Endothelial cell of umbilical vein (primary cell): ENCODE results near the gene TPT1. TPM values are rescaled to one million over a fixed set of nuclear protein-coding genes. Genes with fewer than 3 reads are reported as not detected.

Source experiments
- BruUV-seq: library from RNA; stranded (reverse); fragments of 400-500 nt; replicated peaks from 2 replicates; lab custom pipeline; 2021; lab: Mats Ljungman, UMichigan
- CTCF ChIA-PET: fragments of 300-600, 350-600 bp; sonication (Branson Sonifier 250); formaldehyde crosslinking; loops from one replicate; lab custom pipeline; 2021; ENCODE audit warnings: antibody characterized with exemption, inconsistent platforms; lab: Charles Lee
- POLR2A ChIA-PET: fragments of 300-600, 350-600 bp; sonication (Branson Sonifier 250); formaldehyde crosslinking; loops from one replicate; lab custom pipeline; 2021; ENCODE audit warnings: antibody characterized with exemption, inconsistent platforms; lab: Charles Lee
- DNase-seq: peaks from one replicate; pipeline ENCODE4 v3.0.0-alpha.2; 2011; ENCODE audit warnings: low read depth, low spot score
- FAIRE-seq: peaks from 2 replicates; lab custom pipeline; 2011; peaks lifted over from hg19 to GRCh38; lab: Jason Lieb, UNC
- H2AFZ ChIP-seq: 2 replicates; pipeline ENCODE4 v1.6.0; 2012; ENCODE audit warnings: low read depth, low read length, control low read depth, inconsistent platforms
- H3K27ac ChIP-seq: 2 replicates; pipeline ENCODE4 v1.5.1; 2011; ENCODE audit warnings: low read depth, mild to moderate bottlenecking, control low read depth, low read length, moderate library complexity; ENCODE audit not compliant: insufficient read depth
- H3K27me3 ChIP-seq, 2 experiments: 2 replicates each; pipeline versions ENCODE4 v1.6.0 to v1.6.1; 2011; ENCODE audit warnings: low read length in 2 of 2, mixed read lengths in 1 of 2; ENCODE audit not compliant: control insufficient read depth in 2 of 2, insufficient read depth in 2 of 2
- H3K36me3 ChIP-seq, 2 experiments: 2 replicates in 1 of 2; 3 replicates in 1 of 2; pipeline ENCODE4 v1.5.1; 2011; ENCODE audit warnings: low read length in 2 of 2, mild to moderate bottlenecking in 1 of 2, moderate library complexity in 1 of 2; ENCODE audit not compliant: control insufficient read depth in 2 of 2, insufficient read depth in 2 of 2; ENCODE audit errors: extremely low read depth in 1 of 2
- H3K4me1 ChIP-seq: 3 replicates; pipeline ENCODE4 v1.5.1; 2011; ENCODE audit warnings: mild to moderate bottlenecking, low read length; ENCODE audit not compliant: control insufficient read depth, insufficient read depth; ENCODE audit errors: extremely low read depth
- H3K4me2 ChIP-seq: 2 replicates; pipeline ENCODE4 v1.6.1; 2011; ENCODE audit warnings: low read length, control low read depth, mixed read lengths; ENCODE audit not compliant: insufficient read depth
- H3K4me3 ChIP-seq, 3 experiments: fragments of 200-600 bp in 1 of 3; sonication (generic), shearing (Covaris generic) in 1 of 3; replicated peaks in 1 of 3; 2 replicates each; pipeline ENCODE4 v1.5.1; 2011 to 2016; ENCODE audit warnings: control low read depth in 3 of 3, low read length in 3 of 3, mild to moderate bottlenecking in 2 of 3, inconsistent platforms in 1 of 3, low read depth in 1 of 3, moderate library complexity in 1 of 3; ENCODE audit not compliant: insufficient read depth in 1 of 3
- H3K79me2 ChIP-seq: 2 replicates; pipeline ENCODE4 v1.6.0; 2012; ENCODE audit warnings: low read length, inconsistent platforms; ENCODE audit not compliant: control insufficient read depth, insufficient read depth
- H3K9ac ChIP-seq: replicated peaks from 2 replicates; pipeline ENCODE3; 2011; ENCODE audit warnings: low read length, control low read depth; ENCODE audit not compliant: insufficient read depth; ENCODE audit errors: extremely low read depth
- H3K9me1 ChIP-seq: replicated peaks from 3 replicates; pipeline ENCODE4 v1.6.0; 2011; ENCODE audit warnings: mild to moderate bottlenecking, low read length; ENCODE audit not compliant: control insufficient read depth, insufficient read depth; ENCODE audit errors: extremely low read depth
- H3K9me3 ChIP-seq: replicated peaks from 2 replicates; pipeline ENCODE4 v1.5.1; 2012; ENCODE audit warnings: low read length, inconsistent platforms; ENCODE audit not compliant: control insufficient read depth, insufficient read depth
- H4K20me1 ChIP-seq: replicated peaks from 2 replicates; pipeline ENCODE3; 2011; ENCODE audit warnings: mild to moderate bottlenecking, low read length; ENCODE audit not compliant: control insufficient read depth, insufficient read depth; ENCODE audit errors: extremely low read depth
- CTCF ChIP-seq, 2 donors: IDR thresholded peaks; 1 replicate in 1 of 2; 2 replicates in 1 of 2; pipeline ENCODE4 v1.5.1; 2011; ENCODE audit warnings: low read length in 2 of 2, mild to moderate bottlenecking in 2 of 2, moderate library complexity in 2 of 2, control low read depth in 1 of 2, inconsistent platforms in 1 of 2, low read depth in 1 of 2; ENCODE audit not compliant: insufficient read depth in 1 of 2; ENCODE audit errors: extremely low read depth in 1 of 2
- EZH2 ChIP-seq: IDR thresholded peaks from 2 replicates; pipeline ENCODE4 v1.6.1; 2012; ENCODE audit warnings: borderline replicate concordance, low read depth, mild to moderate bottlenecking, moderate library complexity, low read length, inconsistent platforms; ENCODE audit not compliant: severe bottlenecking
- FOS ChIP-seq: IDR thresholded peaks from 2 replicates; pipeline ENCODE4 v1.6.1; 2011; ENCODE audit warnings: mild to moderate bottlenecking, low read length, moderate library complexity, borderline replicate concordance; ENCODE audit not compliant: insufficient read depth
- GATA2 ChIP-seq: IDR thresholded peaks from 2 replicates; pipeline ENCODE4 v1.7.0; 2011; ENCODE audit warnings: low read depth, mild to moderate bottlenecking, moderate library complexity, mixed read lengths, low read length; ENCODE audit not compliant: insufficient read length, insufficient read depth
- JUN ChIP-seq: IDR thresholded peaks from 2 replicates; pipeline ENCODE4 v1.6.1; 2011; ENCODE audit warnings: borderline replicate concordance, low read depth; ENCODE audit not compliant: insufficient read length, insufficient read depth
- MAX ChIP-seq: IDR thresholded peaks from 2 replicates; pipeline ENCODE4 v1.6.1; 2011; ENCODE audit not compliant: insufficient read depth, insufficient read length
- MYC ChIP-seq: IDR thresholded peaks from one replicate; pipeline ENCODE4 v1.6.1; 2011; ENCODE audit warnings: mild to moderate bottlenecking, low read depth, low read length
- POLR2A ChIP-seq: IDR thresholded peaks from 2 replicates; pipeline ENCODE4 v1.6.1; 2012; ENCODE audit warnings: low read depth, mild to moderate bottlenecking, control low read depth, low read length
- POLR2AphosphoS5 ChIP-seq: IDR thresholded peaks from 2 replicates; pipeline ENCODE4 v1.6.1; 2012; ENCODE audit warnings: low read depth, mild to moderate bottlenecking, control low read depth, low read length, moderate library complexity; ENCODE audit not compliant: insufficient read depth
- dilution Hi-C: fragments of 300-500 bp; cut with MboI; formaldehyde crosslinking; loops from one replicate; pipeline ENCODE4 v1.15.0; 2019; ENCODE audit warnings: low sequenced_read_pairs; ENCODE audit not compliant: extremely low pct_ligation_motif_present
- intact Hi-C: fragments of 100-400 bp; cut with micrococcal nuclease; formaldehyde crosslinking; loops from one replicate; pipeline ENCODE4 v1.10.0; 2022
- polyA plus RNA-seq, 4 experiments: library from polyadenylated mRNA; depleted of rRNA in 3 of 4; stranded (reverse) in 3 of 4; unstranded in 1 of 4; fragments of >200 nt; gene quantifications; 2 replicates each; pipeline versions ENCODE4 v1.2.1 to v1.2.3, GENCODE V29; 2011 to 2012; ENCODE audit warnings: missing spikeins in 1 of 4
- total RNA-seq: library from RNA; stranded (reverse); gene quantifications from 2 replicates; pipeline ENCODE4 v1.2.3, GENCODE V29; 2021

The TPT1 gene
- total and polyA plus RNA-seq, 2 donors (not counting 3 experiments of a cell fraction or from before 2014, with no cell fraction given): 2,993 to 4,330 TPM

- FAIRE-seq (no peak), DNase-seq (no peak)
- Histone ChIP-seq H3K36me3 (no peaks in the 10 kb centered on the region), H3K4me2 (no peak overlapping the region), H3K4me1 (peaks cover 10% of the 10 kb centered on the region), H3K9me3 (no peaks in the 10 kb centered on the region), H4K20me1 (no peaks in the 10 kb centered on the region), H3K27me3 (peaks cover 0 to 2% of the 10 kb centered on the region in 2 experiments), H3K79me2 (no peaks in the 10 kb centered on the region), H3K27ac (no peak overlapping the region), H3K9ac (no peak overlapping the region), H3K4me3 (no peak overlapping the region), H2AFZ (no peak overlapping the region), H3K9me1 (no peaks in the 10 kb centered on the region)
- BruUV-seq: no TSS peak
- ChIA-PET POLR2A (interaction anchor here (0.5 kb wide), 1 partner anchor 199 kb away, joined by 7 read pairs; no protein-coding TSS in a partner anchor), CTCF (interaction anchor here (0.7 to 7.2 kb wide), 7 partner anchors 8 to 1402 kb away, joined by 3 to 143 read pairs (median 3); no protein-coding TSS in a partner anchor)
- dilution Hi-C loops: no loop called here
- TF ChIP-seq JUN (no peak), POLR2AphosphoS5 (no peak), GATA2 (no peak), CTCF (IDR thresholded peaks at IDR 0.05; ENCODE audit: extremely low read depth in 1 of 2, insufficient read depth in 1 of 2, low read depth in 1 of 2, low read length in 2 of 2) (no peak), POLR2A (no peak), MYC (no peak), EZH2 (no peak), MAX (no peak), FOS (no peak)
- intact Hi-C loops: no loop called here
Measured at GRCh38 chr13:45306966-45307365, 34.0 kb downstream of the TPT1 start.
